T-helper 1 cell (primary cell): ENCODE data around the gene SERPINA12.

Experiments used
- DNase-seq, 5 donors: peaks; one replicate each; pipeline ENCODE4 v3.0.0-alpha.2; 2012 to 2020
- total RNA-seq, 4 donors: gene quantifications; one replicate each; lab custom pipeline; 2026; lab: John Stamatoyannopoulos, UW

SERPINA12 gene, protein sequence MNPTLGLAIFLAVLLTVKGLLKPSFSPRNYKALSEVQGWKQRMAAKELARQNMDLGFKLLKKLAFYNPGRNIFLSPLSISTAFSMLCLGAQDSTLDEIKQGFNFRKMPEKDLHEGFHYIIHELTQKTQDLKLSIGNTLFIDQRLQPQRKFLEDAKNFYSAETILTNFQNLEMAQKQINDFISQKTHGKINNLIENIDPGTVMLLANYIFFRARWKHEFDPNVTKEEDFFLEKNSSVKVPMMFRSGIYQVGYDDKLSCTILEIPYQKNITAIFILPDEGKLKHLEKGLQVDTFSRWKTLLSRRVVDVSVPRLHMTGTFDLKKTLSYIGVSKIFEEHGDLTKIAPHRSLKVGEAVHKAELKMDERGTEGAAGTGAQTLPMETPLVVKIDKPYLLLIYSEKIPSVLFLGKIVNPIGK
- 0 reads per million in 4 donors for total RNA-seq

DNA sequence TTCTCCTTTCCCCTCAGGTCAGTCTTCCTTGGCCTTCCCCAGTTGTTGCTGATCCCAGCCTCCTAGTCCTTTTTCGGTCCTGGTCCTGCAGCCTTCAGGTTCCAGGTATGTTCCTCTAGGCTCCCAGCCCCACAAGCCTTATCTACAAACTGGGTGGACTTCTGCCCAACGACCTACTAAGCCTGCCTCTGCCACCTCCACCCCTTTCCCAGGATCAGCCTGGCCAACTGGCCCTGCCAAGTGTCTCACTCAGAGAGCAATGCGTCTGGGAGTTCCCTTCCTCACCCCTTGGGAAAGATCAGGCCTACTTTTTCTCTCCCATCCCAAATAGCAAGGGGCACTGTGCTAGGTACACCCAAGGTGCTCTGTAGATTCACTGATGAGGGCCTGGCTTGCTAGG, at the start of gene SERPINA12:
Gene SERPINA12, minus strand, starts transcription at position 114 of the 400 bp plus-strand sequence. CDS start 11,072 bp downstream, outside the sequence.
- DNase-seq = no peak

DNA sequence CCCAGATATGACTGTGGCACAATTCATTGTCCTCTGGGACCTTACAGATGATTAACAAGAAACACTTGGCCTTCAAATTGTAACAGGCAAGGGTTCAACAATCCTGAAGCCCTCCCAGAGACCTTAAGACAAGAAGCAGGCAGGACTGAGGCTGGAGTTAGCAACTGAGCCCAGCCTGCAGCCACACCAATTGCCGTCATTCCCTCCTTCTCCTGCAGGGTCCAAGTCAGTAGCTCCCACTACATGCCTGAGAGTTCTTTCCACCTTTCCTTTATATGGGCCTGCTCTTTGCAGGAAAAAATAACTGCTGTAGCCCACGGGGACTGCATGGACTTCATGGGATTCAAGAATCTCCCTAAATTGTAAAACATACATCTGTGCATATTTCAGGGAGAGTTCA, 49.6 kb upstream of the SERPINA12 start:
- no peak for DNase-seq

DNA sequence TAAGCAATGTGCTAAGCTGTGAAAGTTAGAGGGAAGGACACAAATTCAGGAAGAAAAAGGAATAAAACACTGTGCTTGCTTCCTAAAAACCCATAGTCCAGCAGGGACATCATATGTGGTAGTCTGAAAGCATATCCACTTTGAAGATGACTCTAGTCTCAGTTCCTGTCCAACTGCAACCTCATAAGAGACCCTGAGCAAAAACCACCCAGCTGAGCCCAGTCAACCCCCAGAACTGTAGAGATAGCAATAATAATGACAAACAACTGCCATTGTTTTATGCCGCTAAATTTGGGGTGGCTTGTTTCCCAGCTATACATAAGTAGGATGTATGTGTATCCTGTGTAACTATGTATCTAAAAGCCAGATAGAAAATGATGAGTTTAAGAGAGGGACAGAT, 48.1 kb upstream of the SERPINA12 start:
- no peak for DNase-seq

DNA sequence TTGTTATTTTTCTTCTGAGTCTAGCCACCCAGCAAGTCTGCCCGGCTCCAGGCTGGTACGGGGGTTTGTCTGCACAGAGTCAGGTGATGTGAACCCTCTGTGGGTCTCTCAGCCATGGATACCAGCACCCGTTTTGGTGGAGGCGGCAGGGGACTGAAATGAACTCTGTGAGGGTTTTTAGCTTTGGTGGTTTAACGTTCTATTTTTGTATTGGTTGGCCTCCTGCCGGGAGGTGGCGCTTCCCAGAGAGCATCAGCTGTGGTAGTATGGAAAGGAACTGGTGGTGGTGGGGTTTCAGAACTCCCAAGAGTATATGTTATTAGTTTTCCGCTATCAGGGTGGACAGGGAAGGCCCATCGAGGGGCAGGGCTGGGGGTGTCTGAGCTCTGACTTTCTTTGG, 46.7 kb upstream of the SERPINA12 start:
- DNase-seq = no peak

DNA sequence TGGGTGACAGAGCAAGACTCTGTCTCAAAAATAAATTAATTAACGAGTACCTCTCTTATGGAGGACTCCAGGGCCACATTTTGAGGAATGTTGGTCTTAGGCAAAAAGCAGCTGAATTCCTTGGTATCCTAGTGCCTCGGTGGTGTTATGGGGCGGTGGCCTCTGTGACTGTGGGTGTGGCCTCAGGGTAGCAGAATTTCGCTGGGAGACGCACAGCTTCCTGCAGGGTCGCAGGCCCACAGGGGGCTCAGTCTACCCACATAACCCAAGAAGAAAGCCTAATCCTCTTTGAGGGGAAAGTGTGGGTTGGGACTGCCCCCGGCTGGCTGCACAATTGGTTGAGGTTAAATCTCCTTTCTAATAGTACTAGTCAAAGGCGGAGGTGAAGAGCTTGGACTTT, 40.8 kb upstream of the SERPINA12 start:
- no peak for DNase-seq

DNA sequence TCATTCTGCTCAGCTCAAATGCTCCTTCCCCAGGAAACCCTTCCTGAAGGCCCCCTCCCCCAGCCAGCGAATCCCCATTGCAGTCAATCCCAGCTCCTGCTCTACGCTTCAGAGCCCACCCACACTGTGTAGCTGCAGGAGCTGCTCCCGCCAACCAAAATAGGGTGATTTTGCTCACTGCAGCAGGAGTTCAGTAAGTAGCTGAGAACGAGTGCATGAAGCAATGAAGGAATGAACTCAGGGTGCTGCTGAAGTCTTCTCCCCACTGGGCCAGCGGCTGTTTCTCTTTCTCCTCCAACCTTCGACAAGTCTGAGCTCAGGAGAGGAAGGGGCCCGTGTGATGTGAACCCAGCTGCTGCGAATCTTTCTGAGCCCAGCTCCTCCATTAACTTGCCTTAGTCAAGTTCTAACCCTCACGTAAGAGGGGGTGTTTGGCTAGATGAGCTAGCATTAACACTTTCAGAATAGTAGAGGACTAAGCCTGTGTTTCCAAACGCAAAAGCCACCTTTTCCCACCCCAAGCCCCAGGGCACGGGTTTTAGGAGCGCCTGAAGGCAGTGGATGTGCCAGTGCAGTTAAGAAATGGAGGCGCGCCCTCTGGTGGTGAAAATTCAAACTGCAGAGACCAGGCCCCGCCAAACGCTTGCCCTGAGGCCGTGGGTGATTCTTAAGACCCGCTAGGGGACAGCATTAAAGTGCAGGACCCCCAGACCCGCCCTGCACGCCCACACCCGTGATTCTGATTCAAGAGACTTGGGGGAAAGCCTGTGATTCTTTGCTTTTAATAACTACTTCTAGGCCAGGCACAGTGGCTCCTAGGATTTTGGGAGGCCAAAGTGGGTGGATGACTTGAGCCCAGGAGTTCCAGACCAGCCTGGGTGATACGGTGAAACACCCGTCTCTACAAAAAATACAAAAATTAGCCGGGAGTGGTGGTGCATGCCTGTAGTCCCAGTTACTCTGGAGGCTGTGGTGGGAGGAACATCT, 40.0 kb upstream of the SERPINA12 start:
- peak in 4 of 5 donors; percentile 8 to 40 (median 30) for DNase-seq

DNA sequence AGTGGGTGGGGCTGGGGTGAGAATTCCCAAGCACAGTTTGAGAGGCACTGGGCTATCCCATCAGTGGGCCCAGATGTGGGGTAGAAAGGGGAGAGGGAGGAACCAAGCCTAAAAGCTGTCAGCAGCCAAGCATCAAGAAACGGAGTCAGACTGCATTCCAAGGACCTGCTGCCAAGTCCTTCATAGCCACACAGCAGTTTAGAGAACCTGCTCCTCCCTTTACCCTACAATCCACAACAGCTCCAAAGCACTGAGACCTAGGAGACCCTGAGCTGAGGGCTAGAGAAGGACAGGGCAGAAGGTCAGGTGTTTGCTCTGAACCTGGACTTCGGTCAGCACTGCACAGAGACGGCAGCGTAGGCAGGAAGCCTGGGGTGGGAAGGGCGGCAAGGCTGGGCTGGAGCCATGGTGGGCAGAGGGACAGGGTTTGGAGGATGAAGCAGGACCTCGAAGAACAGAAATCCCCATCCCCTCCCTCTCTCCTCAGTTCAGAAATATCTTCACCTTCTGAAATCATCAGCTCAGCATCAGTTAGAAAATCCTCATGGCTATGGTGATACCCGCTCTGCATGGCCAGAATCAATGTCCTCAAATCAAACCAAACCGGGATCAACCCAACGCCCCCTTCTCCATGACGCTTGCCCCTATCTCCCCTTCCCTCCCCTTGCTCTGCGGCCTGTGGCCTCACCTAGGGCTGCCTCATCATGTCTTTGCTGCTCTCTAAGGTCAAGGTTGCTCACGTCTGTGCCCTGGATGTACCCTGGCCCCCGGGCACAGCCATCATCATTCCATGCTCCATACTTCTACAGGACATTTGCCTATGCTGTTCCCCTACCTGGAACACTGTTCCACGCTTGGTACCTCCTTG, 39.1 kb upstream of the SERPINA12 start:
- DNase-seq = no peak

DNA sequence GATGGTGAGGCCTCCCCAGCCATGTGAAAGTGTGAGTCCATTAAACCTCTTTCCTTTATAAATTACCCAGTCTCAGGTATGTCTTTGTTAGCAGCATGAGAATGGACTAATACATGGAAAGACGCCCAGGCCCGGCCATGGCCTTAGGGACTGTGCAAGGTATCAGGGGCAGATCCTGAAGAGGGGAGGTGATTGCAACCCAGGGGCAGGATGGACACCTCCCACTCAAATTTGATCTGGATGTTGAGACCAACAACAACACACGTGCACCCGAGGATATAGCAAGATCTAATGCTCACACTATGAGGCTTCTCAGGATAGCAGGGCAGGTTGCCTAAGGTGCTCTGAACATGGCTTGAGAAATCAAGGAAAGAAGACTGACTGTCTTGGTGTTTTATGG, 38.5 kb upstream of the SERPINA12 start:
- no peak for DNase-seq

DNA sequence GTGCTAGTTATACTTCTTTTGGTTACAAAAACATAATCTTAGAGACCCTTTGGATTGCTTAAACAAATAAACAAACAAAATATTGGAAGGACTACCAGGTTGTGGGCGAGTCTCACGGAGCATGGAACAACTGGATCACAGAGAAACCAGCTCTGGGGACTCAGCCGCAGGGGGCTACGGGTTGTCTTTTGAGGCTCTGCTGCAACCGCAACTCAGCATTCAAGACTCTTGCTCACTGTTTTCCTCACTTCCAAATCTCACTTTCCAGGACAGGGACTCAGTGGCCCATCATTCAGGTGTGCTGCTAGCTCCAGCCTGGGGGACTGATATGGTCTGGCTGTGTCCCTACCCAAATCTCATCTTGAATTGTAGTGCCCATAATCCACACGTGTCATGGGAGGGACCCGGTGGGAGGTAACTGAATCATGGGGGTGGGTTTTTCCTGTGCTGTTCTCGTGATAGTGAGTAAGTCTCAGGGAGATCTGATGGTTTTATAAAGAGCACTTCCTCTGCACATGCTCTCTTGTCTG, 37.9 kb upstream of the SERPINA12 start:
- DNase-seq = no peak

DNA sequence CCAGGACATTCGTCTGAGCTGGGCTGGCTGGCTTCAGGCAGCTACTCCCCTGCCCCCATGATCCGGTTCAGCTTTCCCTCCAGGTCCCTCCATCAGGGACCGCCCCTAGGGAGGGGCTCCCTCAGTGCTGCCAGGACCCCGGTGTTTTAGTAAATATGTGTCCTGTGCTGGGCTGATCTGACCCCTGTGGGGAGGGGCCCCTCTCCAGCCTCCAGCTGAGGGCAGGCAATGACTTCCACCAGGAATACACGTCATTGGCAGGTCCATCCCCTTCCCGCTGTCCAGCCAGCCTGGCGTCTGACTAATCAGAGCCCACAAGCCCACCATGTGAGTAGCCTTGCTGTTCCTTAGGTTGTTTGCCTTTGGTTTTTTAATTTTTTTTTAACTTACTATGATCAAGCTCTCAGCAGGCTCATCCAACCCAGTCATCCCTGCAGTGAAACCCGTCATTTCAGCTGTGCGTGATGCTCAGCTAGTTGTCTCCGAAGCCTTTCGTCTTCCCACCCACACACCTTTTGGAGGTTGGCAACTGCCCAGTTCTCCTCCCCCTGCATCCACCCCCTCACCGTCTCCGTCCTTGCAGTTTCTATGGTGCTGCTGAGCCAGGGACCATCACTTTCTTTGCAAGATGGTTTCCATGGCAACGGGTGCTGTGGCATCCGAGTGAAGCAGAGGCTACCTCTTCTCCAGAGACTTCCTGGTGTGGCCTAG, 36.0 kb upstream of the SERPINA12 start:
- DNase-seq = no peak

DNA sequence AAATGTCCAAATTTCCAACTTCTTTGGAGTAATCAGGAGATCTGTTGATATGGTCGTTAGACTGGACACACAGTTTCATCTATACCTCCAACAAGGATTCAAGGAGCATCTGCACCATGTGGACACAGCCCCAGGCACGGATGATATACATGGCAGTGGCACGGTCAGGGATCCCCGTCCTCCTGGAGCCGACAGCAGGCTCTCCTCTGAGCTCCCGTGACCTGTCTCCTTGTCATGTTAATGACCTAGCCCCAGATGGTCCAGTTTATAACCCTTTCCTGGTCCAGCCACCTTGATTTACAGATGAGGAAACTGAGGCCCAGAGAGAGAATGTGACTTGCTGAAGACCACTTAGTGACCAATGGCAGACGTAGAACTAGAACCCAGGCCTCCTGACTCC, 35.5 kb upstream of the SERPINA12 start:
- DNase-seq = no peak

DNA sequence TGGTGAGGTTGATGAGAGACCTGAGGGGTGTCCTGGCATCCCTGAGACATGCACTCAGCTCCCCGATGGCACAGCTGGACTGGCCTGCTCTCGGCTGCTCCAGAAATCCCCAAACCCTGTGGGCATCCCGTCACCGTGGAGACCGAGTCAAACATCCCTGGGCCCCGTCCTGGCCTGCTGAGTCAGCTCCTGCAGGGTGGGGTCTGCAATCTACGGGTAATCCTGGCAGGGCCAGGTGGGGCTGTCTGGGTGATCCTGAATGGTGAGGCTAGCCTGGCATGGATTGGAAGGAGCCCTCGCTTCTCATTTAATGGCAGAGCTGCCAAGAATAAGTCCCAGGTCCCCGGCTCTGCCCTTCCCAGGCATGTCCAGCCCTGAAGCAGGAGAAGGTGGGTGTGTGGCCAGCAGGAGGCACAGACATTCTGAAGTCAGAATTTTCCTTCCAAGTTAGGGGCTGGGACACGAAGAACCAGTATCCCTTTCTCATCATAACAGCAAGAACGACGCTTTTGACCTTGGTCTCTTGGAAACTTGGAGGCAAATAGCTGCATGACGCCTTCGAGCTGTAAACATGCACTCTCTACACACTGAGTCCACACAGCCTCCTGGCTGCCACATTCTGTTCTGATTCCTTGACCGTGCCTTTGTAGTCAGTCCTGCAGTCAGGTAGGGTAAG, 34.3 kb upstream of the SERPINA12 start:
- no peak for DNase-seq

DNA sequence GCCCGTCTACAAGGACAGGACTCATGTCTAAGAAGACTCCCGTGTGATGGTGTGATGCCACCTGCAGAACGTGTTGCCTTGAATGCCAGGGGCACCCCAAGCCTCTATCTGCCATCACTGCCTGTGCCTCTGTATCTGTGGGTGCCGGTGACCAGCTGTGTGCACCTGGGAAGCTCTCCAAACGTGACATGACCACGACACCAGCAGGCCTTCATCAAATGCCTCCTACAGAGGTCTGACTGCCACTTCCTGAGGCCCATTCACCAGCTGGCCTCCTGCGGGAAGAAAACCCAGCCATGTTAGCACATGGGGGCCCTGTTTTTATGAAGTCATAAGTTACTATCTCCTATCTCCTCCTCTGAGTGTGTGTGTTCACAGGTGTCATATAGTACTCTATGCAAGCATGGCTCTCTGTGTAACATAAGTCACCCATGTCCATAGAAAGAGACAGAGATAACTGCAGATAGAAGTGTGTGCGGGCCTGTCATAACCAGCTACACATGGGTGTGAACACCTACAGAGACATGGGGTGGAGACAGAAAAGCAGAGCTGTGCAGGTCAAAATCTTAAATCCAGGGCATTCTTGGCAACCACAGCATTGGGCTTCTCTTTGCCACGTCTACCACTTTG, 33.7 kb upstream of the SERPINA12 start:
- no peak for DNase-seq

DNA sequence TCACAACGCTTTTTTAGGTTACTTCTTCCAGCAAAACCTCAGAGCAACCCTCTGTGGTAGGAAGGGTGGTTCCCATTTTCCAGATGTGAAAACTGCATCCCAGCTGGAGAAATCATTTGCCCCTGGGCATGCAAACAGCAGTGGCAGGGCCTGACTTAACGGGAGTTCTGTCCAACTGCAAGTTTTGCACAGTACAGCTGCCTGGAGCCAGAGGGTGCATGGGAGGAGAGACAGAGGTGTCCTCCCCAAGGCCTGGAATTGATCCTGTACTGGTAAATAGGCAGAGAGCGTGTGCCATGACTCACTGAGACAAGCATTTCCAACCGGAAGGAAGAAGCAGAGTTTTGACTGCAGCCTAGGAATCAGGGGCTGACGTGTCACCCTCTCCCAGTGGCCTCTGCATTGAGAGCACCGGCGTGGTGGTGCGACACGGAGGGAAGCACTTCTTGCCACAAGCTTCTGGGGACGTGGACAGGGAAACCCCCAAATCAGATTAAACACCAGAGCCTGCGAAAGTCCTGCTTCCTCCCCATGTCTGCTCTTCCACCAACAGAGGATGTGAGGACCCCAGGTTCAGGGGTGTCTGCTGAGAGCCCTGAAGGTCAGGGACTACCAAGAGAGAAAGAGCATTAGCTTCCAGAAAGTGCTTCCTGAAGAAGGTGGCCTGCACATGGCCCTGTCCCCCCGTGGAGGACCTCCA, 33.0 kb upstream of the SERPINA12 start:
- no peak for DNase-seq

DNA sequence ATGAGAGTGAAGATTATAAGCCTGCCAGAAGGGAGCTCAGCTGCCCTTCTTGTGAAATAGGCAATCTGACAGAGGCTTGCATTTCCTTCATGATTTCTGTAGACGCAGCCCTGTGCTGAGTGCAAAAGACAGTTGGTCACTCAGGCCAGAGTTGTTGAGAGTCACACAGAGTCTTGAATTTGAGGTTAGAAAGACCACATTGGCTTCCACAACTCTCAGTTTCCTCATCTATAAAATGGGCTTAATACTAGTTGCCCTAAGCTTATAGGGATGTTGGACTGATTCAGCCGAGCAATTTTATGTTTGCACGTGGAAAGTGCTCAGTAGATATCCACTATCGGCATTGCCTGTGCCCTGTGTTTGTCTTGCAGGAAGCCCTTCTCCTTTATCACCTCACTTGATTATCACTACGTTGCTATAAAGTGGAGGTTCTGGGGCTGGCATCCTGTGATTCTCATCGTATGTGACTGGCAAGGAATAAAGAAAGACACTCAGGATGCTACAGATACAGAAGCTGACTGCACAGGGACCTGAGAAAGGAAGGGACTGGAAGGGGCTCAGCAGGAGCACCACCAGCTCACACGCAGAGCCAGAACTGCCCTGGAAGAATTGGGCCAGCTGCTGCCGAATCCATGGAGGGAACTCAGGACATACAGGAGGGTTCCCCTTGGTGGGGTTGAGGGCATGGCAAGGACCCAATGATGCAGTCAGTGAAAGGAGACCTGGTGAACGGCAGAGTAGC, 32.1 kb upstream of the SERPINA12 start:
- no peak for DNase-seq

DNA sequence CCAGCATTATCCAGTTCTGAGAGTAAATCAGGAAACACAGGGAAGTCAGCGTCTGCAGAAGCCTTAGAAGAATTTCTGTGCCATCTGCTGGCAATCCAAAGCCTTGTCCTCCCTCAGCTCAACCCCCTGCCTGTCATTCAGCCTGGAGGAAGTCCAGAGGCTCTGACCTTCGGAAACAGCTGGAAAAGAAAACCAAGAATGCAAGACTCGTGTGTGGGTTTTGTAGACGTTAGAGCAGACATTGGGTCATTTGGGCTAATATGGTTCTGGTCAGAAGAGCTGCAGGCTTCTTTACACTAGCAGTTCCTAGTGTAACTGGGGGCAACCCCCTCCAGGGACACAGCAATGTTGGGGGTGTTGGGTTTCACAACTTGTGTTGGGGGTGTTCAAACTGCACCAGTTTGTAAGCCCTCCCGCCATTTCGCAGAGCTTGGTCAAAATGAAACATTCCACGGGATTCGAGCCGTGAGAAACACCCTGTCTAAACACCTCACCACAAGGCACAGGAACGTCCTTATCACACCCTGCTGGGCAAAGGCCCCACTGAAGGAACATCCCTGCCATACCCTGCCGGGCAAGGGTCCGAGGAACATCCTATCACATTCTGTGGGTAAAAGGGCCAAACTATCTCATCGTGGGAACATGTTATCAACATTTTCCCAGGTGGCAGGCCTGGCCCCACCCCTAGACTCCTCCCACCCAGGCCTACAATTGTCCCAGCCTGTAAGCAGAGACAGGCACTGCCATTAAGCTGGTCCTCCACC, 30.9 kb upstream of the SERPINA12 start:
- DNase-seq = no peak

DNA sequence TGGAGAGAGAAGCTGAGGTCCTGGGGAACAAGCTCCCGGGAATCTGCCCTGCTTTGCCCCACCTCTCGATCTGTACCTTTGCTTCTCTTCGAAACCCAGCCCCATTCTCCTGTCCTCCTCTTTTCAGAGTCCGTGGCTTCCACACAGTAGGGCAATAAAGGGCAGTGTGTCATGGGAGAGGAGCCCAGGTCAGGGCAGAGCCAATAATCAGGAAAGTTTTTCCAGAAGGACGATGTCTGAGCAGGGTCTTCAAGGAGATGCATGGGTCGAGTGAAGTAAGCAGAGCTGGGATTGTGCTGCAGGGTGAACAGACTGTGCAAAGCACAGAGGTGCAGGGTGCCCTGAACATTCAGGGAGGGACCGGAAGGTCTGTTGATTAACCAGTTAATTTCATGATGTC, 29.9 kb upstream of the SERPINA12 start:
- DNase-seq = no peak

DNA sequence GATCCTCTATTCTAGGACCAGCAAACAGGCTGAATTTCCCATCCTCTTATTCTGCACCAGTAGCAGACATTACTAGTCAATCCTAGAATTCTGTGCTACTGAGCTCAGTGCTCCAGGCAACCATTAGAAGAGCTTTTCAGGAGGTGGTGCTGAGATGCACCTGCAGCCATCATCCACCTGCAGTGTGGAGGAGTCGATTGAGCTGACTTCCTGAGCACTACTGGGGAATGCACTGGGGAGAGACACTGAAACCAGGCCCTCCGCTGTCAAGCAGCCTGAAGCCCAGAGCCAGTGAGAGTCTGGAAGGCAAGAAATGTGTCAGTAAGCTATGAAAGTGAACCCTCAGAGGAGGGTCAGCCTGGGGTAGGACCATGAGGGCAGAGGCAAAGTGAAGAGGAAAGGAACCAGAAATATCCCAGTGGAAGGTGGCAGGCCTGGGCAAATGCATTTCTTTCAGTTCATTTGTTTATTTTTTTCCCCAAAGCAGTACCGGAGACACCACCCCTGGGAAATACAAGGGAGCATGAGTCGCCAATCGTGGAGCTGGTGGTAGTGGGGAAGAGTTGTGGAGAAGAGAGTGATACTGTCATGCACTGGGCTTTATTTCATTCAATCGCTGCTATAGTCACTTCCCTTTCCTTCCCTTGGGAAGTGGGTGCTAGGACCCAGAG, 28.9 kb upstream of the SERPINA12 start:
- no peak for DNase-seq
